ENCODE measurements around the gene CALML3.
"Not testable (repeated sequence)": the region's sequence is repeated elsewhere in the genome, so short reads cannot be mapped to it uniquely, and the experiment has no call there.

The CALML3 gene

DNA sequence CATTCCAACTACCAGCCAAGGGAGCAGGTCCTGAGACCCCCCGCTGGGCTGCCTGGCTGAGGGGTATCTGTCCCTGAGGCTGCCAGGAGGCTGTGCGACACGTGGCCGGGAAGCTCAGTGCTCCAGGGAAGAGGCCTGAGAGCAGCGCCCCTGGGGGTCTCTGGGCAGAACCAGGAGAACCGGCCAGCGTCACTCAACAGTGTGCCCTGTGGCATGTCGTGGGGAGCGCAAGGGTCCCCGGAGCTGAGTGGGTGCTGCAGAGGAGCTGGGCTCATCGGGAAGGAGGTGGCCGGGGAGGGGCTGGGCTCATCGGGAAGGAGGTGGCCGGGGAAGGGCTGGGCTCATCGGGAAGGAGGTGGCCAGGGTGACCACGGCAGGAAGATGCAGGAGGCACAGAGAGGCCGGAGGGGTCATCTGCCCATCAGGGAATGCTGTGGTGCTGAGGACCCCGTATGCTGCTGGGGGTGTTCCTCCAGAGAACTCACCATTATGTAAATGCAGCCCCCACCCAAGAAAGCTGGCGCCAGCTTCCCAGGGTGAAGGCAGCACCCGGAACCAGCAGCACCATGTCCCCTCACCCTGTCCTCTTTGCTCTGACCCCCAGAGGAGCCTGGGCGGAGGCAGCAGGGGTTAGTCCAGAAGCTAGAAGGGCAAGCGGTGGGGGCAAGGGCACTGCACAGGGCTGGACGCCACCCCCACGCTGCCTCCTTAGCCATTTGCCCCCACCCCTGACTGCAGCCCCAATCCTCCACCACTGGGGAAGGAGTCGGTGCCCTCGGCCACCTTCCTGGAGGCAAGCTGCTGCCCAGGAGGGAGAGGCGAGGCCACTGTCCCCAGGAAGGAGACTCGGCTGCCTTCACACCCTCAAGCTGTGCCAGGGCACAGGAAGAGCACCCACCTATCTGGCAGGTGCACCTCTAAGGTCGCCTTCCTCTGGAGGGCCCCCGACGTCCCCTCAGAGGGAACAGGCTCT, 33.3 kb downstream of the CALML3 start:
- no peak overlapping the region for H3K4me2 ChIP-seq (ENCODE audit: low read length)
- TF ChIP-seq, protein P1, sequence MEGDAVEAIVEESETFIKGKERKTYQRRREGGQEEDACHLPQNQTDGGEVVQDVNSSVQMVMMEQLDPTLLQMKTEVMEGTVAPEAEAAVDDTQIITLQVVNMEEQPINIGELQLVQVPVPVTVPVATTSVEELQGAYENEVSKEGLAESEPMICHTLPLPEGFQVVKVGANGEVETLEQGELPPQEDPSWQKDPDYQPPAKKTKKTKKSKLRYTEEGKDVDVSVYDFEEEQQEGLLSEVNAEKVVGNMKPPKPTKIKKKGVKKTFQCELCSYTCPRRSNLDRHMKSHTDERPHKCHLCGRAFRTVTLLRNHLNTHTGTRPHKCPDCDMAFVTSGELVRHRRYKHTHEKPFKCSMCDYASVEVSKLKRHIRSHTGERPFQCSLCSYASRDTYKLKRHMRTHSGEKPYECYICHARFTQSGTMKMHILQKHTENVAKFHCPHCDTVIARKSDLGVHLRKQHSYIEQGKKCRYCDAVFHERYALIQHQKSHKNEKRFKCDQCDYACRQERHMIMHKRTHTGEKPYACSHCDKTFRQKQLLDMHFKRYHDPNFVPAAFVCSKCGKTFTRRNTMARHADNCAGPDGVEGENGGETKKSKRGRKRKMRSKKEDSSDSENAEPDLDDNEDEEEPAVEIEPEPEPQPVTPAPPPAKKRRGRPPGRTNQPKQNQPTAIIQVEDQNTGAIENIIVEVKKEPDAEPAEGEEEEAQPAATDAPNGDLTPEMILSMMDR (IDR thresholded peaks at IDR 0.05; ENCODE audit: low read depth, low read length) = no peak
- TF ChIP-seq EZH2phosphoT487 (IDR thresholded peaks at IDR 0.05; ENCODE audit: low read depth) = no peak
- no peaks in the 10 kb centered on the region for H4K20me1 ChIP-seq (ENCODE audit: insufficient read depth, low read length)
- H3K36me3 ChIP-seq (replicated peaks; ENCODE audit: low read depth, low read length) = no peaks in the 10 kb centered on the region
- no peak overlapping the region for H3K27ac ChIP-seq (ENCODE audit: low read length)
- no peaks in the 10 kb centered on the region for H3K79me2 ChIP-seq (ENCODE audit: low read length)
- no peaks in the 10 kb centered on the region for H3K9me3 ChIP-seq (ENCODE audit: insufficient read depth, low read length)
- H2AFZ ChIP-seq (ENCODE audit: low read depth, low read length) = no peak overlapping the region
- H3K4me3 ChIP-seq (ENCODE audit: low read length) = no peak overlapping the region
- peaks cover 14% of the 10 kb centered on the region; the same call in 1 of the 2 replicates for H3K27me3 ChIP-seq (ENCODE audit: low read depth, low read length)
- H3K9ac ChIP-seq (ENCODE audit: low read length) = no peak overlapping the region
- no peaks in the 10 kb centered on the region for H3K4me1 ChIP-seq (ENCODE audit: low read length)

DNA sequence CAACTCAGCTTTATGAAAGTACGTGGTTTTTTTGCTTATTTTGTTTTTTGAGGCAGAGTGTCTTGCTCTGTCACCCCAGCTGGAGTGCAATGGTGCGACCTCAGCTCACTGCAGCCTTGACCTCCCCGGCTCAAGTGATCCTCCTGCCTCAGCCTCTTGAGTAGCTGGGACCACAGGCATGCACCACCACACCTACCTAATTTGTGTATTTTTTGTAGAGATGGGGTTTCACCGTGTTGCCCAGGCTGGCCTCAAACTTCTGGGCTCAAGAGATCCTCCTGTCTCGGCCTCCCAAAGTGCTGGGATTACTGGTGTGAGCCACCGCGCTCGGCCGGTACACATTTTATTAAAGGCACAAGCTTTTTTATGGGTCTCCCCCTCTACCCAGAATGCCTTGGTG, 34.3 kb downstream of the CALML3 start:
- H3K4me2 ChIP-seq (ENCODE audit: low read length); H3K27ac ChIP-seq (ENCODE audit: low read length); H3K9ac ChIP-seq (ENCODE audit: low read length): not testable (repeated sequence)

DNA sequence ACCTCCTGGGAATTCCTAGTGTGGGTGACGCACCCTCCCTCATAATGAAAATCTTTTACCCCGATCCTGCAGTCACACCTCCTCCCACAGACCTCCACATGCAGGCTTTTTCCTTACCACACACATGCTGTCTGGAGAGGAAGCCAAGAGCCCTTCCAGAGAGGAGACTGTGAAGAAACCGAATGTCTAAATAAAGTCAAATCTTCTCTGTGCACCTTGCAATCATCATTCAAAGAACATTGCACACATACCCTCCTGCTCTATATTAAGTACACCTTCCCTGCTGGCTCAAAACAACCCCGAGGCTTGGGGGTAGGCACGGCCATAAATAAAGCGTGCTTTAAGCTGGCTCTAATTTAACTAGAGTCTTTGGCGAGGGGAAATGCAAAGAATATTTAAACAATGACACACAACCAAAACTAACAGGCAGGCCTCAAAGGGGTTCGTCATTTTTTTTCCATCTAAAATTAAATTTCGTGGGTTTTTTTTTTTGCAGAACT, 34.9 kb downstream of the CALML3 start:
- H3K36me3 ChIP-seq (replicated peaks; ENCODE audit: low read depth, low read length) = no peaks in the 10 kb centered on the region
- no peak overlapping the region for H3K4me2 ChIP-seq (ENCODE audit: low read length)
- no peak overlapping the region for H3K4me3 ChIP-seq (ENCODE audit: low read length)
- no peaks in the 10 kb centered on the region for H3K9me3 ChIP-seq (ENCODE audit: insufficient read depth, low read length)
- H3K79me2 ChIP-seq (ENCODE audit: low read length) = no peaks in the 10 kb centered on the region
- TF ChIP-seq, protein P1 (IDR thresholded peaks at IDR 0.05; ENCODE audit: low read depth, low read length) = no peak
- no peak for TF ChIP-seq EZH2phosphoT487 (IDR thresholded peaks at IDR 0.05; ENCODE audit: low read depth)
- H3K4me1 ChIP-seq (ENCODE audit: low read length) = no peaks in the 10 kb centered on the region
- H3K9ac ChIP-seq (ENCODE audit: low read length) = no peak overlapping the region
- H4K20me1 ChIP-seq (ENCODE audit: insufficient read depth, low read length) = no peaks in the 10 kb centered on the region
- H3K27me3 ChIP-seq (ENCODE audit: low read depth, low read length) = peaks cover 14% of the 10 kb centered on the region; the same call in 1 of the 2 replicates
- H3K27ac ChIP-seq (ENCODE audit: low read length) = no peak overlapping the region
- H2AFZ ChIP-seq (ENCODE audit: low read depth, low read length) = no peak overlapping the region

More for the DNA sequence above, 34.3 kb downstream of the CALML3 start:
- not testable (repeated sequence) for H3K36me3 ChIP-seq (replicated peaks; ENCODE audit: low read depth, low read length); H3K4me1 ChIP-seq (ENCODE audit: low read length); H4K20me1 ChIP-seq (ENCODE audit: insufficient read depth, low read length); H3K79me2 ChIP-seq (ENCODE audit: low read length); H3K9me3 ChIP-seq (ENCODE audit: insufficient read depth, low read length); H3K4me3 ChIP-seq (ENCODE audit: low read length); H2AFZ ChIP-seq (ENCODE audit: low read depth, low read length)
- H3K27me3 ChIP-seq (ENCODE audit: low read depth, low read length) = peaks cover 14% of the 10 kb centered on the region; the same call in 1 of the 2 replicates

DNA sequence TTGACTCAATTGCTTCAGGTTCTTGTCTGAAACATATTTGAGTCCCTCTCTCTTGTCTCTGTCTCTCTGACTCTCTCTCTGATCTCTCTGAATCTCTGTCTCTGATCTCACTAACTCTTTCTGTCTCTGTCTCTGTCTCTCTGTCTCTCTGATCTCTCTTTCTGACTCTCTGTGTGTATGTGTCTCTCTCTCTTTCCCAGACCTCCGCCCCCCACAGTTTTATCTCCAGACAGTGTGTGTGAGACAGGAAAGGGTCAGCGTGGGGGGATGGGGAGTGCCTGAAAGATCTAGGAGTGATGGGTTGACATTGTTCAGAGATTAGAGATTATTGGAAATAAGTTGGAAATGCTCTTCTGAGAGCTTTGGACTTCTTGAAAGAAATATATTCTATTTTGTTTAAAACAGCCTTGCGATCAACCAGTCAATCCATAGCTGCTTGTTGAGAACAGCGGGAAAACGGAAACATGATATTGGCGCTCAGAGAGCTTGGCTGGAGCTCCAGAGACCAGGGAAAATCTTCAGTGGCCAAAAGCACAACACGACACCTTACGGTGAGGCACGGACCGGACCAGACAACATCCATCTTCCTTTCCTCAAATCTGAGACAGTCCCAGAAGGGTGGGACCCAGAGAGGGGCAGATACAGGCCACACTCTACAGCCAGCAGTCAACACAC, 35.5 kb downstream of the CALML3 start:
- H2AFZ ChIP-seq (ENCODE audit: low read depth, low read length) = no peak overlapping the region
- H3K4me1 ChIP-seq (ENCODE audit: low read length) = no peaks in the 10 kb centered on the region
- no peak overlapping the region for H3K4me3 ChIP-seq (ENCODE audit: low read length)
- H3K36me3 ChIP-seq (replicated peaks; ENCODE audit: low read depth, low read length) = no peaks in the 10 kb centered on the region
- TF ChIP-seq EZH2phosphoT487 (IDR thresholded peaks at IDR 0.05; ENCODE audit: low read depth) = no peak
- TF ChIP-seq, protein P1 (IDR thresholded peaks at IDR 0.05; ENCODE audit: low read depth, low read length) = no peak
- no peaks in the 10 kb centered on the region for H3K79me2 ChIP-seq (ENCODE audit: low read length)
- H3K27me3 ChIP-seq (ENCODE audit: low read depth, low read length) = peaks cover 14% of the 10 kb centered on the region; the same call in 1 of the 2 replicates
- H4K20me1 ChIP-seq (ENCODE audit: insufficient read depth, low read length) = no peaks in the 10 kb centered on the region
- no peak overlapping the region for H3K9ac ChIP-seq (ENCODE audit: low read length)
- no peak overlapping the region for H3K4me2 ChIP-seq (ENCODE audit: low read length)
- H3K27ac ChIP-seq (ENCODE audit: low read length) = no peak overlapping the region
- H3K9me3 ChIP-seq (ENCODE audit: insufficient read depth, low read length) = no peaks in the 10 kb centered on the region

All from OCI-LY3 (cell line).